Activated B cell treated with CpG ODN at 0.5 μM for 24 hours (primary cell): Measurements from ENCODE around the gene IL1R2. TPM values are rescaled to one million over a fixed set of nuclear protein-coding genes. Genes with fewer than 3 reads are reported as not detected.

Experiments
- ATAC-seq: fragments of 200-7000 bp; cut with Tn5 transposase; one replicate; pipeline ENCODE4 v1.10.0; 2021; ENCODE audit warnings: low read depth, mild to moderate bottlenecking, moderate library complexity
- CTCF ChIA-PET: fragments of 350-600 bp; sonication (Branson Sonifier 250); formaldehyde crosslinking; loops from one replicate; lab custom pipeline; 2021; ENCODE audit warnings: antibody characterized with exemption; lab: Charles Lee
- POLR2A ChIA-PET: fragments of 350-600 bp; sonication (Branson Sonifier 250); formaldehyde crosslinking; loops from one replicate; lab custom pipeline; 2021; ENCODE audit warnings: antibody characterized with exemption; lab: Charles Lee
- DNase-seq: peaks from one replicate; pipeline ENCODE4 v3.0.0; 2022
- H3K27ac Mint-ChIP-seq: one replicate; pipeline ENCODE4 v1.8.0; 2020; ENCODE audit warnings: mixed read lengths
- H3K27me3 Mint-ChIP-seq: one replicate; pipeline ENCODE4 v1.8.0; 2021; ENCODE audit warnings: mixed read lengths
- H3K36me3 Mint-ChIP-seq: one replicate; pipeline ENCODE4 v1.8.0; 2021; ENCODE audit warnings: low read depth, mixed read lengths
- H3K4me1 Mint-ChIP-seq: one replicate; pipeline ENCODE4 v1.8.0; 2021; ENCODE audit warnings: mixed read lengths
- H3K4me3 Mint-ChIP-seq: one replicate; pipeline ENCODE4 v1.8.0; 2020; ENCODE audit warnings: mild to moderate bottlenecking, mixed read lengths
- H3K9me3 Mint-ChIP-seq: one replicate; pipeline ENCODE4 v1.8.0; 2020; ENCODE audit warnings: mixed read lengths
- intact Hi-C: fragments of 100-400 bp; cut with micrococcal nuclease; formaldehyde crosslinking; loops from one replicate; pipeline ENCODE4 v1.15.1; 2024
- total RNA-seq: library from RNA; stranded (reverse); gene quantifications from 2 replicates; pipeline ENCODE4 v1.2.3, GENCODE V29; 2022
- TF ChIP-seq, protein P1 (sequence below): fragments of 200-600 bp; IDR thresholded peaks from one replicate; pipeline ENCODE4 v1.8.0; 2022; ENCODE audit warnings: antibody characterized with exemption, mild to moderate bottlenecking

IL1R2 gene, protein sequence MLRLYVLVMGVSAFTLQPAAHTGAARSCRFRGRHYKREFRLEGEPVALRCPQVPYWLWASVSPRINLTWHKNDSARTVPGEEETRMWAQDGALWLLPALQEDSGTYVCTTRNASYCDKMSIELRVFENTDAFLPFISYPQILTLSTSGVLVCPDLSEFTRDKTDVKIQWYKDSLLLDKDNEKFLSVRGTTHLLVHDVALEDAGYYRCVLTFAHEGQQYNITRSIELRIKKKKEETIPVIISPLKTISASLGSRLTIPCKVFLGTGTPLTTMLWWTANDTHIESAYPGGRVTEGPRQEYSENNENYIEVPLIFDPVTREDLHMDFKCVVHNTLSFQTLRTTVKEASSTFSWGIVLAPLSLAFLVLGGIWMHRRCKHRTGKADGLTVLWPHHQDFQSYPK
- total RNA-seq = not detected in 2 replicates

DNA sequence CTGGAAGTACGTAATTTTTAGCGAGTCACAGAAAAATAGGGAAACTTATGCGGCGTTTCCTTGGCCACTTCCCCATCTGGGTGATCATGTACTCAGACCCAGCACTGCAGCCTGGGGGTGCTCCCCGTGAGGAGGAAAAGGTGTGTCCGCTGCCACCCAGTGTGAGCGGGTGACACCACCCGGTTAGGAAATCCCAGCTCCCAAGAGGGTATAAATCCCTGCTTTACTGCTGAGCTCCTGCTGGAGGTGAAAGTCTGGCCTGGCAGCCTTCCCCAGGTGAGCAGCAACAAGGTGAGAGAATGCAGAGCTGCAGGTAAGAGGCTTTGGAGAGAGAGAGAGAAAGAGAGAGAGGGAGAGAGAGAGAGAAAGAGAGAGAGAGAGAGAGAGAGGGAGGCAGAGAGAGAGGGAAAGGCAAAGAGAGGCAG, at the start of gene IL1R2:
Gene IL1R2 (plus strand): TSS at position 240 of the 425 bp plus-strand sequence. CDS start 16,616 bp downstream, outside the sequence.
- intact Hi-C loops = loop anchor here (10.0 kb wide), 1 partner anchor 107 kb away; no protein-coding TSS in a partner anchor
- Mint-ChIP-seq H3K27me3 (peaks cover 6% of the 10 kb centered on the region), H3K27ac (no peak within 1 kb of the TSS), H3K4me1 (peaks cover 27% of the 10 kb centered on the region), H3K9me3 (no peaks in the 10 kb centered on the region), H3K36me3 (no peaks in the 10 kb centered on the region), H3K4me3 (no peak within 1 kb of the TSS)
- ChIA-PET POLR2A (no interaction called here), CTCF (no interaction called here)
- ATAC-seq = peak; percentile 21
- no peak for DNase-seq
- TF ChIP-seq, protein P1, sequence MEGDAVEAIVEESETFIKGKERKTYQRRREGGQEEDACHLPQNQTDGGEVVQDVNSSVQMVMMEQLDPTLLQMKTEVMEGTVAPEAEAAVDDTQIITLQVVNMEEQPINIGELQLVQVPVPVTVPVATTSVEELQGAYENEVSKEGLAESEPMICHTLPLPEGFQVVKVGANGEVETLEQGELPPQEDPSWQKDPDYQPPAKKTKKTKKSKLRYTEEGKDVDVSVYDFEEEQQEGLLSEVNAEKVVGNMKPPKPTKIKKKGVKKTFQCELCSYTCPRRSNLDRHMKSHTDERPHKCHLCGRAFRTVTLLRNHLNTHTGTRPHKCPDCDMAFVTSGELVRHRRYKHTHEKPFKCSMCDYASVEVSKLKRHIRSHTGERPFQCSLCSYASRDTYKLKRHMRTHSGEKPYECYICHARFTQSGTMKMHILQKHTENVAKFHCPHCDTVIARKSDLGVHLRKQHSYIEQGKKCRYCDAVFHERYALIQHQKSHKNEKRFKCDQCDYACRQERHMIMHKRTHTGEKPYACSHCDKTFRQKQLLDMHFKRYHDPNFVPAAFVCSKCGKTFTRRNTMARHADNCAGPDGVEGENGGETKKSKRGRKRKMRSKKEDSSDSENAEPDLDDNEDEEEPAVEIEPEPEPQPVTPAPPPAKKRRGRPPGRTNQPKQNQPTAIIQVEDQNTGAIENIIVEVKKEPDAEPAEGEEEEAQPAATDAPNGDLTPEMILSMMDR = no peak

DNA sequence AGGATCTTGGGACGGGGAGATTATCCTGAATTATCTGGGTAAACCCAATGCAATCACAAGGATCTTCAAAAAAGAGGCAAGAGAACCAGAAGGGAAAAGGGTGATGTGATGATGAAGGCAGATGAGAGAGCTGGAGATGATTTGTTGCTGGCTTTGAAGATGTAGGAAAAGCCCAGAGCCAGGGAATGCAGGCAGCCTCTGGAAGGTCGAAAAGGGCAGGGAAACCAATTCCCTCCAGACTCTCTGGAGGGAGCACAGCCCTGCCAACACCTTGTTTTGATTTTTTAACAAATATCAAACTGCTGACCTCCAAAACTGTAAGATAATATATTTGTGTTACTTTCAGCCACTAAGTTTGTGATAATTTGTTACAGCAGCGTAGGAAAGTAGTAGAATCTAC, 48.9 kb upstream of the IL1R2 start:
- POLR2A ChIA-PET = no interaction called here
- intact Hi-C loops = no loop called here
- CTCF ChIA-PET = no interaction called here
- no peak for ATAC-seq
- TF ChIP-seq, protein P1 = no peak
- Mint-ChIP-seq H3K4me1 (no peaks in the 10 kb centered on the region), H3K27ac (no peak overlapping the region), H3K36me3 (no peaks in the 10 kb centered on the region), H3K4me3 (no peak overlapping the region), H3K9me3 (peaks cover 7% of the 10 kb centered on the region), H3K27me3 (no peaks in the 10 kb centered on the region)
- DNase-seq = no peak

DNA sequence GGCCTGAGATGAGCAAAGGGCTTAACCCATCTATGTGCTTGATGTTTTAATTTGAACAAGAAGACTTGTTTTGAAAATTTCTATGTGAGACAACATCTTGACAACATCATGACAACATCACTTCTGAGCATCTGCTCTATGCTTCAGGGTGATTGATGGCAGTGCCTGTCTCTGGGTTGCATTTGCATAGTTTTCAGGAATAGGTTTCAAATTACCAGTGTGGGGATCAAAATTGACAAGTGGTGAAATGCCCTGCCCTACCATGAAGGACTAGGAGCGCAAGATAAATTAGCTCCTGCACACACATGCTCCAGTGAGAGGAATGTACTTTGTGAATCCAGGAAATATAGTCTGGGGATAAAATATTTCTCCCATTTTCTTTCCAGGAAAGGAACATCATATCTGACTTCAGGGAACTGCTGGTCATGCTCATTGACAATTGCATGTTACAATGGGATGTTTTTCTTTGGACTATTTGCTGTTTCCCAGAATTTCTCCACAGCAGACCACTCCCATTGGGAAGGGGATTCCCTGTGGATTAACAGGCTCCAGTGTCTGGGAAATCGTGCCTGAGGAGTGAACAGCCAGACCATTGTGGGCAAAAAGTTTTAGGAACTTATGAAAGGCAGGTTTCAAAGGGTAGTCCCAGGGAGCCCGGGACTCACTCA, 45.3 kb upstream of the IL1R2 start:
- no peak overlapping the region for H3K27ac Mint-ChIP-seq
- CTCF ChIA-PET = no interaction called here

DNA sequence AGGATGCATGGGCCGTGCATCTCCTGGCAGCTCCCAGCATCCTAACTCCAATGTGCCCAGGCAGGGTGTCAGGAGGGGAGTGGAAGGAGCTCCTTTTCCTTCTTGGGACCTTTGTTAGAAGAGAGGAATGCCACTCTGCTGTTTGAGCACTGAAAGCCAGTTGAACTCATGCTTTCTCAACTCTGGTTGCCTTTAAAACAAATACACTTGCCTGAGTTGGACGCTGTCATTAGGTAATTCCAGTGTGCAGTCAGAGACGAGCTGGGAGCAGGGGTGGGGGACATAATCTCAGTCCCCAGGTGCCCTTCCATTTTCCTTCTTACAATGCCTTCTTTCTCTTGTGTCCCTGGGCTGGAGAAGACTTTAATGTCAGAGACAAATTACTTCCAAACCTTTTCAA, 44.4 kb upstream of the IL1R2 start:
- intact Hi-C loops = no loop called here
- no peak for ATAC-seq
- ChIA-PET POLR2A (no interaction called here), CTCF (no interaction called here)
- H3K9me3 Mint-ChIP-seq = no peaks in the 10 kb centered on the region
- H3K4me1 Mint-ChIP-seq = no peaks in the 10 kb centered on the region
- H3K27me3 Mint-ChIP-seq = no peaks in the 10 kb centered on the region
- no peak overlapping the region for H3K27ac Mint-ChIP-seq
- TF ChIP-seq, protein P1 = no peak
- no peak for DNase-seq
- H3K36me3 Mint-ChIP-seq = no peaks in the 10 kb centered on the region
- no peak overlapping the region for H3K4me3 Mint-ChIP-seq

More for the DNA sequence above, 45.3 kb upstream of the IL1R2 start:
- no peak overlapping the region for H3K4me3 Mint-ChIP-seq
- no peaks in the 10 kb centered on the region for H3K36me3 Mint-ChIP-seq
- H3K4me1 Mint-ChIP-seq = no peaks in the 10 kb centered on the region
- POLR2A ChIA-PET = no interaction called here
- ATAC-seq = no peak
- TF ChIP-seq, protein P1 = no peak
- DNase-seq = no peak
- H3K9me3 Mint-ChIP-seq = no peaks in the 10 kb centered on the region
- intact Hi-C loops = no loop called here
- H3K27me3 Mint-ChIP-seq = no peaks in the 10 kb centered on the region

DNA sequence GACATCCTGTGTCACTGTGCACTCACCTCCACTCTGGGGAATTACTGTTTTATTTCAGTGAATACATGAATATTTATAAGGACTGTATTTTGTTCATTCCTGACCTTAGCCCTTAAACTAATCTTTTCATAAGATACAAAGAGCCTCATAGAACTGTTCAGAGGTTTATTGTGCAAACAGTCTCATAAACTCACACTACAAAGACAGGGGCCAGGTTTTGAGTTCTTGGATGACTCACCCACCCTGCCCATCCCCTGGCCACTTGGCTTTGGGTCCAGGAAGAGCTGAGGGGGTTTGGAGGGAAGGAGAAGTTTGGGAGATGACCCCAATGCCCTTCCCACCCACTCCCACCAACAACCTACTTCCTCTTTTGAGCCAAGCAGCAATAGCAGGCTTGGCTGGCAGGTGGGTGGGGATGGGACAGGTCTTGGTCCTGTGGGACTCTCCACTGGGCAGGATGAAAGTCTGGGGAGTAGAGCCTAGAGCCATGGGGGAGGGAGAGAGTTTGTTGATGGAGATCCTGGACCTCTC, 43.1 kb upstream of the IL1R2 start:
- TF ChIP-seq, protein P1 = no peak
- no peak for DNase-seq
- no peaks in the 10 kb centered on the region for H3K36me3 Mint-ChIP-seq
- intact Hi-C loops = no loop called here
- no peaks in the 10 kb centered on the region for H3K9me3 Mint-ChIP-seq
- ATAC-seq = no peak
- CTCF ChIA-PET = no interaction called here
- no peaks in the 10 kb centered on the region for H3K4me1 Mint-ChIP-seq
- no peaks in the 10 kb centered on the region for H3K27me3 Mint-ChIP-seq
- no peak overlapping the region for H3K4me3 Mint-ChIP-seq
- POLR2A ChIA-PET = no interaction called here
- no peak overlapping the region for H3K27ac Mint-ChIP-seq
